CD14-positive monocyte (primary cell): ENCODE results near the gene DAB2IP. TPM values are rescaled to one million over a fixed set of nuclear protein-coding genes. Genes with fewer than 3 reads are reported as not detected.

Source experiments
- DNase-seq, 3 donors: peaks; one replicate each; pipeline ENCODE4 v3.0.0-alpha.2; 2011 to 2022
- H2AFZ ChIP-seq: 2 replicates; pipeline ENCODE4 v1.6.0; 2012; ENCODE audit warnings: mild to moderate bottlenecking, low read depth, low read length, inconsistent platforms; ENCODE audit not compliant: insufficient read depth, poor library complexity, severe bottlenecking
- H3K27ac ChIP-seq, 2 donors: 1 replicate in 1 of 2; 2 replicates in 1 of 2; pipeline ENCODE4 v1.5.1; 2012 to 2013; ENCODE audit warnings: low read length in 2 of 2, control low read depth in 1 of 2, inconsistent platforms in 1 of 2, low read depth in 1 of 2, mild to moderate bottlenecking in 1 of 2
- H3K27me3 ChIP-seq, 2 donors: one replicate each; pipeline versions ENCODE4 v1.6.0 to v1.6.1; 2011 to 2013; ENCODE audit warnings: low read length in 2 of 2; ENCODE audit not compliant: control insufficient read depth in 2 of 2, insufficient read depth in 2 of 2
- H3K36me3 ChIP-seq, 2 donors: replicated peaks in 1 of 2; 1 replicate in 1 of 2; 2 replicates in 1 of 2; pipeline versions ENCODE4 v1.5.1 to v1.6.1; 2012 to 2013; ENCODE audit warnings: low read length in 2 of 2, control low read depth in 1 of 2, inconsistent platforms in 1 of 2, mild to moderate bottlenecking in 1 of 2; ENCODE audit not compliant: insufficient read depth in 2 of 2, control insufficient read depth in 1 of 2
- H3K4me1 ChIP-seq, 2 donors: 1 replicate in 1 of 2; 2 replicates in 1 of 2; pipeline versions ENCODE4 v1.5.1 to v1.6.1; 2012 to 2013; ENCODE audit warnings: low read length in 2 of 2, control low read depth in 1 of 2, inconsistent platforms in 1 of 2, mild to moderate bottlenecking in 1 of 2, moderate library complexity in 1 of 2; ENCODE audit not compliant: insufficient read depth in 2 of 2, control insufficient read depth in 1 of 2
- H3K4me2 ChIP-seq: replicated peaks from 2 replicates; pipeline ENCODE3; 2012; ENCODE audit warnings: low read length, moderate library complexity, mild to moderate bottlenecking; ENCODE audit not compliant: poor library complexity, severe bottlenecking; ENCODE audit errors: extremely low read depth
- H3K4me3 ChIP-seq, 3 experiments: fragments of 200-600 bp in 1 of 3; sonication (generic) in 1 of 3; replicated peaks in 1 of 3; 1 replicate in 2 of 3; 2 replicates in 1 of 3; pipeline ENCODE4 v1.5.1; 2011 to 2013; ENCODE audit warnings: low read length in 3 of 3, mild to moderate bottlenecking in 3 of 3, control low read depth in 2 of 3, low read depth in 2 of 3, inconsistent platforms in 1 of 3, moderate library complexity in 1 of 3
- H3K79me2 ChIP-seq: 2 replicates; pipeline ENCODE4 v1.6.0; 2012; ENCODE audit warnings: mild to moderate bottlenecking, control low read depth, inconsistent platforms, low read length, moderate library complexity; ENCODE audit not compliant: insufficient read depth
- H3K9ac ChIP-seq: 2 replicates; pipeline ENCODE4 v1.6.0; 2017; ENCODE audit warnings: low read length, mild to moderate bottlenecking; ENCODE audit not compliant: insufficient read depth, poor library complexity, severe bottlenecking
- H3K9me3 ChIP-seq, 2 donors: replicated peaks in 1 of 2; 1 replicate in 1 of 2; 2 replicates in 1 of 2; pipeline versions ENCODE4 v1.5.1 to v1.6.1; 2012 to 2013; ENCODE audit warnings: low read length in 2 of 2, control low read depth in 1 of 2; ENCODE audit not compliant: control insufficient read depth in 1 of 2, insufficient read depth in 1 of 2
- H4K20me1 ChIP-seq: 2 replicates; pipeline ENCODE4 v1.6.0; 2012; ENCODE audit warnings: mild to moderate bottlenecking, low read length, control low read depth, moderate library complexity; ENCODE audit not compliant: insufficient read depth
- H3K27ac Mint-ChIP-seq, 7 donors: one replicate each; pipeline ENCODE4 v1.8.0; 2020; ENCODE audit warnings: mild to moderate bottlenecking in 7 of 7, mixed read lengths in 7 of 7, moderate library complexity in 6 of 7, inconsistent platforms in 2 of 7
- H3K27me3 Mint-ChIP-seq, 3 donors: one replicate each; pipeline ENCODE4 v1.8.0; 2021 to 2022; ENCODE audit warnings: low read depth in 3 of 3, mild to moderate bottlenecking in 3 of 3, mixed read lengths in 3 of 3, moderate library complexity in 3 of 3, inconsistent platforms in 1 of 3
- H3K36me3 Mint-ChIP-seq, 2 donors: one replicate each; pipeline ENCODE4 v1.8.0; 2020; ENCODE audit warnings: mixed read lengths in 2 of 2, inconsistent platforms in 1 of 2, mild to moderate bottlenecking in 1 of 2
- H3K4me1 Mint-ChIP-seq: one replicate; pipeline ENCODE4 v1.8.0; 2020; ENCODE audit warnings: mild to moderate bottlenecking, mixed read lengths
- H3K4me3 Mint-ChIP-seq, 2 donors: one replicate each; pipeline ENCODE4 v1.8.0; 2020; ENCODE audit warnings: mild to moderate bottlenecking in 2 of 2, mixed read lengths in 2 of 2, moderate library complexity in 1 of 2
- H3K9me3 Mint-ChIP-seq, 7 donors: one replicate each; pipeline ENCODE4 v1.8.0; 2020 to 2022; ENCODE audit warnings: mixed read lengths in 7 of 7, mild to moderate bottlenecking in 6 of 7, moderate library complexity in 6 of 7, inconsistent platforms in 2 of 7
- CTCF ChIP-seq: fragments of 200-600 bp; IDR thresholded peaks from one replicate; pipeline ENCODE4 v1.8.0; 2022; ENCODE audit warnings: antibody characterized with exemption, mild to moderate bottlenecking
- WGBS: methylation state at CpG from one replicate; pipeline ENCODE4 v1.1.5; 2013; ENCODE audit warnings: missing lambda C conversion rate; ENCODE audit not compliant: insufficient coverage; 5-methylcytosine and 5-hydroxymethylcytosine counted together
- intact Hi-C, 2 donors: fragments of 100-400 bp; cut with micrococcal nuclease; formaldehyde crosslinking; loops; one replicate each; pipeline versions ENCODE4 v1.15.0 to v1.15.1; 2023
- polyA plus RNA-seq, 3 donors: library from polyadenylated mRNA; depleted of rRNA in 1 of 3; unstranded in 2 of 3; stranded (reverse) in 1 of 3; fragments of 300-500 nt in 2 of 3; fragments of >200 nt in 1 of 3; fragmentation: Illumina TruSeq in 2 of 3; gene quantifications; 1 replicate in 2 of 3; 2 replicates in 1 of 3; pipeline ENCODE4 v1.2.3, GENCODE V29; 2012 to 2021

The DAB2IP gene
- polyA plus RNA-seq, 3 donors = 0.13 TPM; not detected in 2

DNA sequence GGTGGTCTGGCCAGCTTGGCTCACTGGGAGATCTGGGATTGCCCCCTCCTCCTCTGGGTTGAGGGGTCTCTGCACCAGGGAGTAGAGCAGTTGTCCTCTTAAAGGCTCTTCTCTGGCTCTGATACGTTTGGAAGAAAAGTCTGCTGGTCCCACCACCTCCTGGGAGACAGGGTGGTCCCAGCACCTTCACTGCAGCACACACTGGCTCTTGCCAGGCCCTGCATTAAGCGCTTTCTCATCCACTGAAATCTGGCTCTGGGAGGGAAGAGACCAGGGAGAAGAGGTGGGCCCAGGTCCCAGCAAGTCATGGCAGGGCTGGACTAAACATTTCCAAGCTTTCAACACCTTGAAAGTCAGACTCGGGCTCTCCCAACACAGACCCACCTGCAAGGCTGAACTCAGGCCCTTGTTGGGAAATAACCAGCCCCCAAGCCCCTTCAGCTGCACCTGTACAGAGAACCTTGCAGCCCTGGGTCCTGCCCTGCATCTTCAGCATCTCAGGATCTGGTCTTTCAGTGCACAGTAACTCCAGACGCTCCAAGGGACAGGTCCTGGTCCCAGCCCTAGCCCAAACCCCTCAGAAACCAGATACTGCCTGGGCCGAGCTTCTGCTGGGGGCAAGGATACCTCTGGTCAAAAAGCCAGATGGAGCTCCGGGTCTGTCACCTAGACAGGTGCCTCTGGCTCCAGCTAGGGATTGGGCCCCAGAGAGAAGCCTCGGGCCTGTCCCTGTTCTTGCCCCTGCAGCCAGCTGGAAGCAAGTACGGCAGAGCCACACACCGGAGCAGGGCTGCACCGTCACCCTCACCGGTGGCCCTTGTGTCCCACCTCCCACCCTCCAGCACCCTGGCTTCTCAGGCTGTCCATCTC, 134.5 kb downstream of the DAB2IP start:
- Histone ChIP-seq H3K27me3 (no peaks in the 10 kb centered on the region), H3K9me3 (no peaks in the 10 kb centered on the region), H3K9ac (no peak overlapping the region), H3K4me2 (no peak overlapping the region), H3K4me1 (no peaks in the 10 kb centered on the region), H3K4me3 (no peak overlapping the region), H2AFZ (no peak overlapping the region), H3K36me3 (no peaks in the 10 kb centered on the region), H4K20me1 (no peaks in the 10 kb centered on the region), H3K27ac (no peak overlapping the region), H3K79me2 (no peaks in the 10 kb centered on the region)
- Mint-ChIP-seq H3K36me3 (no peaks in the 10 kb centered on the region), H3K4me3 (no peak overlapping the region), H3K27me3 (peaks cover 6 to 11% (median 8%) of the 10 kb centered on the region in 3 donors), H3K4me1 (peaks cover 4% of the 10 kb centered on the region), H3K9me3 (no peaks in the 10 kb centered on the region), H3K27ac (no peak overlapping the region)
- DNase-seq = no peak
- intact Hi-C loops = no loop called here
- TF ChIP-seq CTCF = no peak
- 91% methylated on average over 11 of the region's 11 CpGs for WGBS

DNA sequence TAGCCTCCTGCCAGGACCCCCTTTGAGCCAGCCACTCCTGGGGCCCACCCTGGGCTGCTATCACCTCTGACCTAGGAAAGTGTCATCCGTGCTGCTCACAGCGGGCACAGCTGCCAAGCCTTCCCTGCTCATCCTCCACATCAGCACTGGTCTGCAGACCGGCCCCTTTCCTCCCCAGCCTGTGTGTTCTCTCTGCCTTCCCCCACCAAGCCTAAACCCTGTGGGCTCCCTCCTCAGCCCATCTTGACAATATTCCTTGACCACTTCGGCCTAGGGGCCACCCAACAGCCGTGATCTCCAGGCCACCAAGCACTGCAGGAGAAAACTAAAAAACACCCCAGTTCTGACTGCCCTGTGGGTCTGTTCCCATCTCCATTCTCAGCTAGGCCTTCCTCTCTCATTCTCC, 135.1 kb downstream of the DAB2IP start:
- intact Hi-C loops = no loop called here
- H3K79me2 ChIP-seq = no peaks in the 10 kb centered on the region
- H3K4me2 ChIP-seq = no peak overlapping the region
- no peak for TF ChIP-seq CTCF
- H3K27ac Mint-ChIP-seq = no peak overlapping the region
- DNase-seq = no peak
- H3K27me3 Mint-ChIP-seq = peaks cover 5 to 13% (median 13%) of the 10 kb centered on the region in 3 donors
- no peaks in the 10 kb centered on the region for H3K27me3 ChIP-seq
- no peaks in the 10 kb centered on the region for H3K9me3 Mint-ChIP-seq
- no peak overlapping the region for H3K9ac ChIP-seq
- no peak overlapping the region for H2AFZ ChIP-seq
- no peak overlapping the region for H3K4me3 ChIP-seq
- no peak overlapping the region for H3K4me3 Mint-ChIP-seq
- no peaks in the 10 kb centered on the region for H3K36me3 Mint-ChIP-seq
- H3K9me3 ChIP-seq = no peaks in the 10 kb centered on the region
- no peaks in the 10 kb centered on the region for H3K4me1 ChIP-seq
- whole genome bisulfite sequencing = 96% methylated on average over 5 of the region's 5 CpGs
- H3K27ac ChIP-seq = no peak overlapping the region
- H4K20me1 ChIP-seq = no peaks in the 10 kb centered on the region
- H3K36me3 ChIP-seq = no peaks in the 10 kb centered on the region
- H3K4me1 Mint-ChIP-seq = peaks cover 4% of the 10 kb centered on the region
